ENCODE measurements around the gene NKPD1. TPM values are rescaled to one million over a fixed set of nuclear protein-coding genes. Genes with fewer than 3 reads are reported as not detected.

The NKPD1 gene
- total RNA-seq, 4 donors from 2014 or later: 0.16 TPM; not detected in 3

- Histone ChIP-seq H3K4me1 (no peaks in the 10 kb centered on the region), H3K27ac (no peak overlapping the region), H3K4me3 (no peak overlapping the region), H3K9me3 (no peaks in the 10 kb centered on the region), H3K27me3 (no peaks in the 10 kb centered on the region), H3K36me3 (no peaks in the 10 kb centered on the region)
- in situ Hi-C loops (cut with MboI; ENCODE audit: low sequenced_read_pairs in 4 of 4): no loop called here
- TF ChIP-seq POLR2A (IDR thresholded peaks at IDR 0.05): no peak
- TF ChIP-seq CTCF (IDR thresholded peaks at IDR 0.05 in 4 of 5, conservative IDR thresholded peaks at IDR 0.05 in 1 of 5): peak in 4 of 5 experiments; percentile 18 to 55 (median 46)
- ATAC-seq (peak in 1 of 2 donors; percentile 24), DNase-seq (no peak)
- intact Hi-C loops (cut with DNase I; ENCODE audit: low total_unique reads): no loop called here
Measured at GRCh38 chr19:45187421-45188100, 26.8 kb upstream of the NKPD1 start.

GRCh38 chr19:45186509-45187334 is 25.9 kb upstream of the NKPD1 start:
- intact Hi-C loops (cut with DNase I; ENCODE audit: low total_unique reads) (no loop called here), in situ Hi-C loops (cut with MboI; ENCODE audit: low sequenced_read_pairs in 4 of 4) (no loop called here)
- DNase-seq: no peak
- no peak overlapping the region for H3K27ac ChIP-seq
- H3K27me3 ChIP-seq: no peaks in the 10 kb centered on the region
- H3K9me3 ChIP-seq: no peaks in the 10 kb centered on the region
- no peaks in the 10 kb centered on the region for H3K36me3 ChIP-seq
- no peak for ATAC-seq
- no peaks in the 10 kb centered on the region for H3K4me1 ChIP-seq
- no peak overlapping the region for H3K4me3 ChIP-seq
- no peak for TF ChIP-seq POLR2A (IDR thresholded peaks at IDR 0.05)
- TF ChIP-seq CTCF (IDR thresholded peaks at IDR 0.05 in 4 of 5, conservative IDR thresholded peaks at IDR 0.05 in 1 of 5): no peak

- Histone ChIP-seq H3K4me3 (no peak overlapping the region), H3K9me3 (no peaks in the 10 kb centered on the region), H3K27ac (no peak overlapping the region), H3K27me3 (no peaks in the 10 kb centered on the region), H3K4me1 (peaks cover 11 to 16% of the 10 kb centered on the region in 2 donors), H3K36me3 (peaks cover 0 to 11% of the 10 kb centered on the region in 2 donors)
- DNase-seq (no peak), ATAC-seq (no peak)
- TF ChIP-seq CTCF (IDR thresholded peaks at IDR 0.05 in 4 of 5, conservative IDR thresholded peaks at IDR 0.05 in 1 of 5) (no peak), POLR2A (IDR thresholded peaks at IDR 0.05) (no peak)
- intact Hi-C loops (cut with DNase I; ENCODE audit: low total_unique reads): no loop called here
- in situ Hi-C loops (cut with MboI; ENCODE audit: low sequenced_read_pairs in 4 of 4): no loop called here
Measured at GRCh38 chr19:45184115-45184514, 23.3 kb upstream of the NKPD1 start.

- TF ChIP-seq POLR2A (IDR thresholded peaks at IDR 0.05): no peak
- TF ChIP-seq CTCF (IDR thresholded peaks at IDR 0.05 in 4 of 5, conservative IDR thresholded peaks at IDR 0.05 in 1 of 5): no peak
- peaks cover 11 to 16% of the 10 kb centered on the region in 2 donors for H3K4me1 ChIP-seq
- in situ Hi-C loops (cut with MboI; ENCODE audit: low sequenced_read_pairs in 4 of 4) (no loop called here), intact Hi-C loops (cut with DNase I; ENCODE audit: low total_unique reads) (no loop called here)
- H3K9me3 ChIP-seq: no peaks in the 10 kb centered on the region
- no peaks in the 10 kb centered on the region for H3K27me3 ChIP-seq
- H3K4me3 ChIP-seq: no peak overlapping the region
- no peak overlapping the region for H3K27ac ChIP-seq
- no peak for DNase-seq
- no peak for ATAC-seq
- peaks cover 0 to 11% of the 10 kb centered on the region in 2 donors for H3K36me3 ChIP-seq
Measured at GRCh38 chr19:45182758-45183157, 22.0 kb upstream of the NKPD1 start.

All from gastrocnemius medialis (tissue), 4 donors.